ENCODE measurements around the gene IMMP2L.

DNA sequence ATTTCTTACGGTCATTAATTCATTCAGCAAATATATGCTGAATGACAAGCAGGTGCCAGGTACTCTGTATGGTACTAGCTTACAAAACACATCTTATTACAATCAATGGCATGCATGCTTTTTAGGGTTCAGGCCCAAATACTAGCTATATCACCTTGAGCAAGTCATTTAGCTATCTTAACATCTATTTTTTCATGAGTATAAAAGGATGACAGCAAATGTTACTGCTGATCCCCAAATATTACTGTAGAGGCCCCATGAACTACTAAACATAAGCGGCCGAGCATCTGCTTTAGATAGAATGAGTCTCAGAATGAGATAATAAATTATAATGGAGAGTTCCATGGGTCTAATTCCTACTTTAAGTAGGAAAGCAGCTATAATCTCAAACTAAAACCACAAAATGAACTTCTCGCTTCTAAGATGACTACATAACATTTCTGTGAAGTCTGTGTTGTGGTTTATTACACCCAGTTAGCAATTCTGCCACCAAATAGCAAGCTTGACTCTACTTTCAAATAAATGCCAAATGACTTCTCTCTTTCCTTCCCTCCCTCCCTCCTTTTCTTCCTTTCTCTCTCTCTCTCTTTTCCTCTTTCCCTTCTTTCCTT lies 585.1 kb downstream of the IMMP2L start:
- TF ChIP-seq, protein P1, sequence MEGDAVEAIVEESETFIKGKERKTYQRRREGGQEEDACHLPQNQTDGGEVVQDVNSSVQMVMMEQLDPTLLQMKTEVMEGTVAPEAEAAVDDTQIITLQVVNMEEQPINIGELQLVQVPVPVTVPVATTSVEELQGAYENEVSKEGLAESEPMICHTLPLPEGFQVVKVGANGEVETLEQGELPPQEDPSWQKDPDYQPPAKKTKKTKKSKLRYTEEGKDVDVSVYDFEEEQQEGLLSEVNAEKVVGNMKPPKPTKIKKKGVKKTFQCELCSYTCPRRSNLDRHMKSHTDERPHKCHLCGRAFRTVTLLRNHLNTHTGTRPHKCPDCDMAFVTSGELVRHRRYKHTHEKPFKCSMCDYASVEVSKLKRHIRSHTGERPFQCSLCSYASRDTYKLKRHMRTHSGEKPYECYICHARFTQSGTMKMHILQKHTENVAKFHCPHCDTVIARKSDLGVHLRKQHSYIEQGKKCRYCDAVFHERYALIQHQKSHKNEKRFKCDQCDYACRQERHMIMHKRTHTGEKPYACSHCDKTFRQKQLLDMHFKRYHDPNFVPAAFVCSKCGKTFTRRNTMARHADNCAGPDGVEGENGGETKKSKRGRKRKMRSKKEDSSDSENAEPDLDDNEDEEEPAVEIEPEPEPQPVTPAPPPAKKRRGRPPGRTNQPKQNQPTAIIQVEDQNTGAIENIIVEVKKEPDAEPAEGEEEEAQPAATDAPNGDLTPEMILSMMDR (IDR thresholded peaks at IDR 0.05), result no peak
- TF ChIP-seq EP300 (IDR thresholded peaks at IDR 0.05) (no peak), POLR2A (IDR thresholded peaks at IDR 0.05) (no peak)
